Left lung (tissue), 10 donors: Measurements from ENCODE around the gene CAPN3. TPM values are rescaled to one million over a fixed set of nuclear protein-coding genes. Genes with fewer than 3 reads are reported as not detected.
"Not testable (repeated sequence)": the region's sequence is repeated elsewhere in the genome, so short reads cannot be mapped to it uniquely, and the experiment has no call there.

Experiments used
- ATAC-seq: fragments of 200-7000 bp; cut with Tn5 transposase; one replicate; pipeline ENCODE4 v1.9.1; 2020; ENCODE audit warnings: moderate library complexity
- DNase-seq, 4 donors: peaks; one replicate each; pipeline ENCODE4 v3.0.0-alpha.2; 2013 to 2020
- H3K27ac ChIP-seq, 2 donors: fragments of 200-600 bp; sonication (generic) in 1 of 2; one replicate each; pipeline versions ENCODE4 v1.5.0 to v1.8.0; 2020 to 2021
- H3K27me3 ChIP-seq, 2 donors: fragments of 200-600 bp; sonication (generic) in 1 of 2; one replicate each; pipeline versions ENCODE4 v1.5.0 to v1.8.0; 2020 to 2021
- H3K36me3 ChIP-seq, 2 donors: fragments of 200-600 bp; sonication (generic) in 1 of 2; one replicate each; pipeline versions ENCODE4 v1.5.0 to v1.8.0; 2020 to 2021
- H3K4me1 ChIP-seq, 2 donors: fragments of 200-600 bp; one replicate each; pipeline ENCODE4 v1.8.0; 2021
- H3K4me3 ChIP-seq, 2 donors: fragments of 200-600 bp; sonication (generic) in 1 of 2; one replicate each; pipeline versions ENCODE4 v1.5.0 to v1.8.0; 2020 to 2021; ENCODE audit warnings: mild to moderate bottlenecking in 1 of 2
- H3K9me3 ChIP-seq, 2 donors: fragments of 200-600 bp; sonication (generic) in 1 of 2; one replicate each; pipeline versions ENCODE4 v1.5.0 to v1.8.0; 2020 to 2021
- intact Hi-C, 2 donors: fragments of 100-400 bp; cut with DNase I; formaldehyde crosslinking; loops; one replicate each; pipeline versions ENCODE4 v1.11.2 to v1.14.2; 2022
- polyA plus RNA-seq, 6 donors: library from polyadenylated mRNA; unstranded; fragments of 120-200 nt; gene quantifications; one replicate each; pipeline ENCODE4 v1.2.1, GENCODE V29; 2013; ENCODE audit not compliant: insufficient read length in 6 of 6
- total RNA-seq, 2 donors: library from RNA; stranded (reverse); fragmentation: NEBNext Ultra II Directional; extraction: Animal tissue kit (Norgen Biotek cat#: 25700); gene quantifications; one replicate each; pipeline ENCODE4 v1.2.1, GENCODE V29; 2021
- TF ChIP-seq, protein P1 (sequence below), 2 donors: fragments of 200-600 bp; sonication (generic) in 1 of 2; IDR thresholded peaks; one replicate each; pipeline versions ENCODE4 v1.5.0 to v1.8.0; 2021; ENCODE audit warnings: antibody characterized with exemption in 2 of 2
- donor health status: DM: no; HTN: yes; CAD: no.
- donor health status: DM: no; HTN: no; CAD: no.

The CAPN3 gene
- total and polyA plus RNA-seq, 8 donors, result 12.4 to 32.9 (median 17.4) TPM

DNA sequence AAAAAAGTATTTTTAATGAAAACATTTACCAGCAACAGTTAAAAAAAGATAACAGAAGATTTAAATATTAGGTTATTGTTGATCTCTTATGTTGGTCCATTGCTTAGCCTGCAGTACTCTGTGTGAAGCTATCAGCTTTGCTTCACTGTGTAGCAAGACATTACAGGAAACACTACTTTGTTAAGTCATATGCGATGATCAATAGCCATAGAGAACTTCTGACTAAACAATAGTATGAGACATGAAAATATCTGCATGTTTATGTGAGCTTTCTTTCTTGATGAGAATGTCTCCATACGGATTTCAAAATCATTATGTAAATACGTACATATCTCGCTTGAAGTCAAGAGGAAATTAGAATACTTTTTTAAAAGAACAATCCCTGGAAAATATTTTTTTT, 27.0 kb upstream of the CAPN3 start:
- H3K9me3 ChIP-seq, result peaks cover 0 to 17% of the 10 kb centered on the region in 2 donors
- TF ChIP-seq, protein P1, sequence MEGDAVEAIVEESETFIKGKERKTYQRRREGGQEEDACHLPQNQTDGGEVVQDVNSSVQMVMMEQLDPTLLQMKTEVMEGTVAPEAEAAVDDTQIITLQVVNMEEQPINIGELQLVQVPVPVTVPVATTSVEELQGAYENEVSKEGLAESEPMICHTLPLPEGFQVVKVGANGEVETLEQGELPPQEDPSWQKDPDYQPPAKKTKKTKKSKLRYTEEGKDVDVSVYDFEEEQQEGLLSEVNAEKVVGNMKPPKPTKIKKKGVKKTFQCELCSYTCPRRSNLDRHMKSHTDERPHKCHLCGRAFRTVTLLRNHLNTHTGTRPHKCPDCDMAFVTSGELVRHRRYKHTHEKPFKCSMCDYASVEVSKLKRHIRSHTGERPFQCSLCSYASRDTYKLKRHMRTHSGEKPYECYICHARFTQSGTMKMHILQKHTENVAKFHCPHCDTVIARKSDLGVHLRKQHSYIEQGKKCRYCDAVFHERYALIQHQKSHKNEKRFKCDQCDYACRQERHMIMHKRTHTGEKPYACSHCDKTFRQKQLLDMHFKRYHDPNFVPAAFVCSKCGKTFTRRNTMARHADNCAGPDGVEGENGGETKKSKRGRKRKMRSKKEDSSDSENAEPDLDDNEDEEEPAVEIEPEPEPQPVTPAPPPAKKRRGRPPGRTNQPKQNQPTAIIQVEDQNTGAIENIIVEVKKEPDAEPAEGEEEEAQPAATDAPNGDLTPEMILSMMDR (IDR thresholded peaks at IDR 0.05), result no peak
- H3K4me1 ChIP-seq, result no peaks in the 10 kb centered on the region
- H3K27ac ChIP-seq, result no peak overlapping the region
- no peaks in the 10 kb centered on the region for H3K27me3 ChIP-seq
- no peak for ATAC-seq
- intact Hi-C loops, result no loop called here
- DNase-seq, result no peak
- no peak overlapping the region for H3K4me3 ChIP-seq
- H3K36me3 ChIP-seq, result peaks cover 0 to 51% of the 10 kb centered on the region in 2 donors

DNA sequence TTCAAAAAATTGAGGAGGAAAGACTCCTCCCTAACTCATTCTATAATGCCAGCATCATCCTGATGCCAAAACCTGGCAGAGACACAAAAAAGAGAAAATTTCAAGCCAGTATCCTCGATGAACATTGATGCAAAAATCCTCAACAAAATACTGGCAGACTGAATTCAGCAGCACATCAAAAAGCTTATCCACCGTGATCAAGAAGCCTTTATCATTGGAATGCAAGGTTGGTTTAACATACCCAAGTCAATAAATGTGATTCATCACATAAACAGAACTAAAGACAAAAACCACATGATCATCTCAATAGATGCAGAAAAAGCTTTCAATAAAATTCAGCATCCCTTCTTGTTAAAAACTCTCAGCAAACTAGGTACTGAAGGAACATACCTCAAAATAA, 24.2 kb upstream of the CAPN3 start:
- DNase-seq, result no peak

DNA sequence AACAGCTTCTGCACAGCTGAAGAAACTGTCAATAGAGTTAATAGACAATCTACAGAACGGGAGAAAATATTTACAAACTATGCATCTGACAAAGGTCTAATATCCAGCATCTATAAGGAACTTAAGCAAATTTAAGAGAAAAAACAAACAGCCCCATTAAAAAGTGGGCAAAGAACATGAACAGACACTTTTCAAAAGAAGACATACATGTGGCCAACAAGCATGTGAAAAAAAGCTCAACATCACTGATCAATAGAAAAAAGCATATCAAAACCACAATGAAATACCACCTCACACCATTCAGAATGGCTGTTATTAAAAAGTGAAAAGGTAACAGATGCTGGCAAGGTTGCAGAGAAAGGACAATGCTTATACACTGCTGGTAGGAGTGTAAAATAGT, 22.7 kb upstream of the CAPN3 start:
- H3K4me1 ChIP-seq, H3K27me3 ChIP-seq, intact Hi-C loops, H3K4me3 ChIP-seq, DNase-seq, H3K27ac ChIP-seq, ATAC-seq: not testable (repeated sequence)
- peaks cover 0 to 31% of the 10 kb centered on the region in 2 donors for H3K36me3 ChIP-seq
- peaks cover 0 to 17% of the 10 kb centered on the region in 2 donors for H3K9me3 ChIP-seq

More for the DNA sequence above, 24.2 kb upstream of the CAPN3 start:
- ATAC-seq, result no peak
- Histone ChIP-seq H3K4me3 (no peak overlapping the region), H3K9me3 (peaks cover 0 to 17% of the 10 kb centered on the region in 2 donors), H3K36me3 (peaks cover 0 to 38% of the 10 kb centered on the region in 2 donors), H3K27ac (no peak overlapping the region), H3K27me3 (no peaks in the 10 kb centered on the region), H3K4me1 (no peaks in the 10 kb centered on the region)
- intact Hi-C loops, result no loop called here
- TF ChIP-seq, protein P1 (IDR thresholded peaks at IDR 0.05), result no peak

DNA sequence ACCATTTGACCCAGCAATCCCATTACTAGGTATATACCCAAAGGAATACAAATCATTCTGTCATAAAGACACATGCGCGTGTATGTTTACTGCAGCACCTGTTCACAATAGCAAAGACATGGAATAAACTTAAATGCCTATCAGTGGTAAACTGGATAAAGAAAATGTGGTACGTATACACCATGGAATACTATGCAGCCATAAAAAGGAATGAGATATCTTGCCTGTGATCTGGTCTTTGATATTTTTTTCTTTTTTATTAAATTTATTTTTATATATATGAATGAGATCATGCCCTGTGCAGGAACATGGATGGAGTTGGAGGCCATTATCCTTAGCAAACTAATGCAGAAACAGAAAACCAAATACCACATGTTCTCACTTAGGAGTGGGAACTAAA, 22.2 kb upstream of the CAPN3 start:
- H3K36me3 ChIP-seq, result peaks cover 0 to 36% of the 10 kb centered on the region in 2 donors
- H3K4me3 ChIP-seq, DNase-seq, H3K27ac ChIP-seq, intact Hi-C loops, ATAC-seq, H3K27me3 ChIP-seq, H3K4me1 ChIP-seq: not testable (repeated sequence)
- H3K9me3 ChIP-seq, result peaks cover 0 to 17% of the 10 kb centered on the region in 2 donors

DNA sequence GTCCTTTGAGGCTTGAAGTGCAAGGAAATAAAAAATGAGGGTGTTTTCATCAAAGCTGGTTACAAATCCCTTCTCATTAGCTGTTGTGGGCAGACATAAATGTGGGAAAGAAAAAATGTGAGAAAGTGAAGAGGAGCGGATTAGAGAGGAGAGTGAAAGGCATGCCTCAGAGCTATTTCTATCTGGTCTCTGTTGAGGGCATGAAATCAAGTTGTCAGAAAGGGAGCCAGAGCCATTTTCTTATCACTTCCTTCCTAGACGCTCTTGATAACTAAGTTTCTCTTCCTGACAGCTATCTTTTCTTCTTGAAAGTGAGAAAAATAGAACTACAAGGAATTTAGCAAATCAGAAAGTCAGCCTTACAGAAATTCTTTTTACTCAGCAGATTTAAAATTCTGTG, 20.8 kb upstream of the CAPN3 start:
- DNase-seq, result no peak
- TF ChIP-seq, protein P1 (IDR thresholded peaks at IDR 0.05), result no peak
- no peaks in the 10 kb centered on the region for H3K27me3 ChIP-seq
- no peaks in the 10 kb centered on the region for H3K4me1 ChIP-seq
- no peak overlapping the region for H3K27ac ChIP-seq
- no peak overlapping the region for H3K4me3 ChIP-seq
- intact Hi-C loops, result no loop called here
- H3K9me3 ChIP-seq, result peaks cover 0 to 17% of the 10 kb centered on the region in 2 donors
- H3K36me3 ChIP-seq, result peaks cover 0 to 50% of the 10 kb centered on the region in 2 donors
- no peak for ATAC-seq

DNA sequence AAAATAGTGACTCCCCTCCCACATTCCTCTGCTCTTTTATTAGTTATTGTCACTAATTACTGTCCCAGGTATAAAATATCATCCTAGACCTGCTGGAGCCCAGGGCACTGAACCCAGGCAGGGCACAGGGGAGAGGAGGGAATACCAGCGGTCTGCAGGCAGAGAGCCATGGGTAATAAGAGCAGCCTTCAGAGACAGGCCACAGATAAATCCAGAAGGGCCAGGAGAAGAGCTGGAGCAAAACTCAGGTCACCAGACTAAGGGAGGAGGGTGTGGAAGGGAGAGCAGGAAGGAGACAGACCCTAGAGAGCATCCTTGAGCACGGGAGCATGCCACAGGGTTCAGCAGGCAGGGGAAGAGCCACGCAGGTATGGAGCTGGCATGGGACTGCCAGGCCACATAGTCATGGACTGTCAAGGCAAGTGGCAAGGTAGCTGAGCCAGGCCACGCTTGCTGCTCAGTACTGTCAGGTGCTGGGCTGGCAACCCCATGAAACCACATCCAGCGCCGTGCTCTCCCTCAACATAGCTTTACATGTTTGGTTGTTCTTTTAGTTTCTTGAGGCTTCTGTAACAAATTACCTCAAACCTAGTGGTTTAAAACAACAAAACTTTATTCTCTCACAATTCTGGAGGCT, 15.6 kb upstream of the CAPN3 start:
- TF ChIP-seq, protein P1 (IDR thresholded peaks at IDR 0.05), result no peak
- H3K27ac ChIP-seq, result no peak overlapping the region
- H3K27me3 ChIP-seq, result no peaks in the 10 kb centered on the region
- H3K4me1 ChIP-seq, result no peaks in the 10 kb centered on the region
- H3K4me3 ChIP-seq, result no peak overlapping the region
- intact Hi-C loops, result no loop called here
- no peak for ATAC-seq
- no peak for DNase-seq
- H3K36me3 ChIP-seq, result peaks cover 0 to 71% of the 10 kb centered on the region in 2 donors
- H3K9me3 ChIP-seq, result no peaks in the 10 kb centered on the region
